Fibroblast of skin of scalp (primary cell): ENCODE data around the gene MOB1A. TPM values are rescaled to one million over a fixed set of nuclear protein-coding genes. Genes with fewer than 3 reads are reported as not detected.
"Not testable (repeated sequence)": the region's sequence is repeated elsewhere in the genome, so short reads cannot be mapped to it uniquely, and the experiment has no call there.

Experiments used
- DNase-seq: peaks from one replicate; pipeline ENCODE4 v3.0.0-alpha.2; 2013
- polyA plus RNA-seq, 2 experiments: library from polyadenylated mRNA; unstranded; fragments of 120-200 nt; gene quantifications; one replicate each; pipeline ENCODE4 v1.2.1, GENCODE V29; 2013; ENCODE audit not compliant: insufficient read length in 2 of 2

Gene MOB1A
- polyA plus RNA-seq (2013, experiment 1 of 2; ENCODE audit: insufficient read length), result 67.9 TPM
- polyA plus RNA-seq (2013, experiment 2 of 2; ENCODE audit: insufficient read length), result 75.6 TPM

DNA sequence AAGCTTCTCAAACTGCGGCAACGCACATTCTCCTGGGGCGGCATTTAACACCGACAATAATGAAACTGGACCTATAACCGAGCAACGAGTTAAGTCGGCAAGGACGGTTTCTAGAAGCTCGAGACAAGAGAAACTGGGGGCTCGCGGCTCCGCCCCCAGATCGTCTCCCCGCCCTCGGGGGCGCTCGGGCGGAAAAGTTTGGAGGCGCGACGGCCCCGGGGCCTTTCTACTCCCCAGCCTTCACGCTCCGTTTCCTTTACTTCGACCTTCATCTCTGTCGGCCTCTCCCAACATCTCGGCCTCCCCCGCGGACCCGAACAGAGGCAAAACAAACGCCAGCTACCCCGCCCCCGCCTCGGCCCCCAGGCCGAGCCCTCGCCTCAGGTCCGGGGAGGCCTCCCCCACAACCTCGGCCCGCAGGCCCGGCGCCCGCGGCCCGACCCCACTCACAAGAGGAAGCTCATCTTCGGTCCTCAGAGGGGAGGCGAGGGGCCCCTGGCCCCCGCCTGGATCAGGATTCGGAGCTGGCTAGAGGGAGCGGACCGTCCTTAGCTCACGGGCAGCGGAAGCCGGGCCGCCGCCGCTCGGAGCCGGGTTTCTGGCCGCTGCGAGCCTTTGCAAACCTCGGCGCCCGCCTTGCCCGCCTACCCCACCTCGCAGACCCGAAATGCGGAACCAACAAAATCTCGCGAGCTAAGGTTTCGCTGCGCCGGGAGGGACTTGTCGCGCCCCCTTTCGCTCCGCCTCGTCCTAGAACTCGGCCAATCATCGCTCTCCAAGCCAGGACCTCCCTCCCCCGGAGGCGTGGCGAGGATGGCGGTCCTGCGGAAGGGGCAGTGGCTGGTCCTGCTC is at the start of gene MOB1A:
Gene MOB1A, minus strand, starts transcription at position 669 of the 852 bp plus-strand sequence. Its CDS starts 205 bp downstream, at position 464.
- peak; percentile 99 for DNase-seq

DNA sequence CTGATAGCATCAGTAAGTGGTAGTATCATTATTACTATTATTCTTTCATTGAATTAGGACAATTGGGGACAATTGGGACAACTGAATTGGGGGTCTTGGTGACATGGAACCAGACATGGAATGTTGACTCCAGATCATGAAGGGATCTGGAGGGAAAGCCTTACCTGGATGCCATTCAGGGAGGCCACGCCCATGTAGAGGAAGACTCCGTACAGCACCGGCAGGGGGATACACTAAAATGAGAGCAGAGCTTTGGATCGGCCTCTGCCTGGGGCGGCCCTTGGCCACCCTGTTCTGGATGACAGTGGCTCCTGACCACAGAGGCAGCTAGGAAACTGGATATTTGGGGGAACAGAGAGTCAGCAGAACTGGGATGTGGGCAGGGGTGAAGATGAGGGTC is 49.0 kb upstream of the MOB1A start:
- no peak for DNase-seq

DNA sequence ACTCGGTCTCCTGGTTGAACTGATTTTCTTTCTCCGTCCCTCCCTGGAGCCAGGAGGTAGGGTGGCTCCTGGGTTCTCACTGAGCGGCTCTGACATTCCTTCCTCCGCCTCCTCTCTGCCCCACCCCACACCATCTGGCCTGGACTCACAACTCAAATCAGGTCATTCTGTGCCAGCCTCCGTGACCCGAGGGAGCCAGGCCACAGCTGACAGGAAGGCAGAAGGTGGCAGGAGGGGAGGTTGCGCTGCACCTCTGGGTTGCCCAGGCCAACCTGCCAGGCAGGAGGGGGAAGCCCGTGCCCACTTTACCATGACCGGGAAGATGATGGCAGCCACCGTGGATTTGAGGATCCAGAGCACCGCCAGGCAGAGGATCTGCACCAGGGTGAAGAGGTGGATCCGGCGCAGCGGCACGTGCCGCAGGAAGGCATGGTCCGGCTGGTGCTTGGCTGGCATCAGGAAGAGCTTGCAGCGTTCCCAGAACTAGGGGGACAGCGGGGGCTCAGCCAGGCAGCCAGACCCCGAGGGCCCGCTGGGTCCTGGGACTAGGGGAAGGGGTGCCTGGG is 48.1 kb upstream of the MOB1A start:
- DNase-seq, result no peak

DNA sequence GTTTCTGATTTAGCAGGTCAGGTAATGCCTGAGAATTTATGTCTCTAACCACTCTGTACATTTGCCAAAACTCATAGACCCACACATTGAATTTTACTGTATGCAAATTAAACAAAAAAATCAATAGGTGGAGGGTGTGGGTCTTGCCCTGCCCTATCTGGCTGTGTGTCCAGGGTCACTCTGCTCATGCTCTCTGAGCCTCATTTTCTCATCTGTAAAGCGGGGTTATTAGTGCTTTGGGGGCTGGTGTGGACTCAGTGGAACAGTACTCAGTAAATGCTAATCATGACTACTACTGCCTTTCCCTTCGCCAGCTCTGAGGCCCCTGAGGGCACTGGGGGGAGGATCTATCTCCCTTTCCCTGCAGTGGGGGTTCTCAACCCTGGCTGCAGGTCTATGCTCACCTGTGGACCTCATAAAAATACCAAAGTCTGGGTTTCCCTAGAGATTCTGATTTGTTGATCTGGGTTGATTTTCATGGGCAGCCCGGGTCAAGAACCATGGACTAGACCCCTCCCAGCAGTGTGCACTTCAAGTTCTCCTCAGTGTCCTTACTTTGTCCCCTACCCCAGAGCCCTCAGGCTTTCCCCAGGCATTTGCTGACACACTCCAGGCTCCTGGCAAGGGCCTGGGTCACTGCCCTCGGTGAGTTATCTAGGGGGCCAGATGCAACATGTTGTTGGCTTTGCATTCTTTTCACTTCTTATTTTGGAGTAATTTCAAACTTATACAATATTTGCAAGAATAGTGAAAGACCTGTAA is 47.2 kb upstream of the MOB1A start:
- no peak for DNase-seq

DNA sequence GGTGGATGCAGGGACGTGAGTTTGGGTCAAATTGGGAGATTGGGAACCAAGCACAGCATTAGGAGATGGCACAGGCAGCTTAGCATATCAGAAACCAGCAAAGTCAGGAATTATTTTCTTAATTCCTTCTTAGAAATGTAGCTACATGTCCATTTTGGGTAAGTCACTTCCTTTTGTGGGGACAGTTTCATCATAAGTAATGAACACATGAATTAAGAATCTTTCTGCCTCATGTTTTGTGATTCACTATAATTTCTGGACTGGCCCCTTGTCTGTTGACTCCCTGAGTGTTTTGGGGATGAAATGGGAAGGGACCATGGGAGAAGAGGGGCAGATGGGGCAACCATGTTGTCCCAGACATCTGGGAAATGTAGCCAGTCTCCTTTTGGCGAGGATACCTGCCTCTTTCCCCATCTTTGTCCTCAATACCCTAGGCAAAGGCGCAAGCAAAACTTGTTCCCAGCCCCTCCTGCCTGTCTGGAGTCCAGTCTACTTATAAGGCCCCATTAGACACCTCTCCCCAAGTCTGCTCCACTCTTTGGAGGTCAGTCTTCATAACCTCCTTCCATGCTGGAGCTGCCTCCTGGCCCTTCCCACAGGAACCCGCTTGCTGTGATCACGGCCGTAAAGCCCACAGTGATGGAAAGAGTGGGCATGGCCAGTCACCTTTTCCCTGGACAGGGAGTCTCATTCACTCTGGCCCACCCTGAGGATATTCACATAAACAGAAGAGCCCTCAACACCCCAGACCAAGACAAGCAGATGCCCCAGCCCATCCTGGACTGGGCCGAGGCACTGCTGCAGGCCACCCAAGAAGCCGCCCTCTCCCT is 45.5 kb upstream of the MOB1A start:
- DNase-seq, result peak; percentile 39

DNA sequence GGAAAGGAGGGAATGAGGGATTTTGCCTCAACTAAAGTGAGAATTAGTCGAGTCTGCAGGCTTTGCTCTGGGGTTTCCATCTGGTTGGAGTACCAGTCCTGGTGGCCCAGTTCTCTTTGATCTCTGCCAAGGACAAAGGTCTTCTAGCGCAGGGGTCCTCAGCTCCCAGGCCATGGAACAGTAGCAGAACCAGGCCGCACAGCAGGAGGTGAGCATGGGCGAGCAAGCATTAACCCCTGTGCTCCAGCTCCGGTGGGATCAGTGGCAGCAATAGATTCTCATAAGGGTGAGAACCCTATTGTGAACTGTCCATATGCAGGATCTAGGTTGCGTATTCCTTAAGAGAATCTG is 43.6 kb upstream of the MOB1A start:
- DNase-seq, result no peak

DNA sequence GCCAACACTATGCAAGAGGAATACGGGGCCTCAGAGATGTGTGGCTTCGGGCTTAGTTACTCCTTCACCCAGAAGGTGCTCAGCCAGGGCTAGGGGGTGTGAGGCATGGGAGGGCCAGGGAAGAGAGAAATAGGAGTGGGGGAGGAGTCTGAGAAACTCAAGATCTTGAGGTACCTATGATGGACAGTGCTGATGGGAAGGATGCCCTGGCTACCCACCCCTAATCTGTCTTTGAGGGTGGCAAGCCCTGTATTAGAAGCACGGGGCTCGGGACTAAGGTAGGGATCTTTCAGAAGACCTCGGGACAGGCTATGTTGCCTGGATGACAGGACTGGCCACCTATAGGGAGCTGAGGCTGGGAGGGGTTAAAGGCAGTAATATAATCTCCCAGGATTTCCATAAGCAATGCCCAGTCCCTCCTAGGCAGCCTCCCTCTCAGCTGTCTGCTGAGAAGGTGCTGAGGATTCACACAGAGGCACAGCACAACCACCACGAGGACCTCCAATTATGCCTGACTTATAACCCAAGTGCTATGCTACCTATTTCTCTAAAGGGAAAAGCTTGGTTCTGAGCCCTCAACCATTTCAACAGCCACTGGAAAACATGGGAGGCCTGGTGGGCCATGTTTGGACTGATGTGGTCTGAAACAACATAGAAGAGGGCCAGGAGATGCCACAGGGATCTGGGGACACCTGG is 43.1 kb upstream of the MOB1A start:
- DNase-seq, result peak; percentile 5

DNA sequence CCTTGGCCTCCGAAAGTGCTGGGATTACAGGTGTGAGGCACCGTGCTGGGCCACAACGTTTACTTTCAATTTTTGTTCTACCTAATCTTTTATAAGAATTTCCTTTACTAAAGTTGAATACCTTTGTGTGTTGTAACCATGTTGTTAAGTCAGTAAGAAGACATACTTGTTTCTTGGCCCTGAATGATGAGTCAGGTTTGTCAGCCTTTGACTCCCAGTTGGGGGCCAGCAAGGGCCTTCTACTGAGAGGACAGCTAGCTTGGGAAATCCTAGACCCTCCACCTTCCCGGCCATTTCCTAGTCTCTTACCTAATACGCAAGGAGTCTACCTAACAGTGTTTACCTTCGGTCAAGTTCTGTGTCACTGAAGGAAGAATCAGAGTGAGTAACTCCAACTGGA is 42.4 kb upstream of the MOB1A start:
- DNase-seq, result peak; percentile 12

DNA sequence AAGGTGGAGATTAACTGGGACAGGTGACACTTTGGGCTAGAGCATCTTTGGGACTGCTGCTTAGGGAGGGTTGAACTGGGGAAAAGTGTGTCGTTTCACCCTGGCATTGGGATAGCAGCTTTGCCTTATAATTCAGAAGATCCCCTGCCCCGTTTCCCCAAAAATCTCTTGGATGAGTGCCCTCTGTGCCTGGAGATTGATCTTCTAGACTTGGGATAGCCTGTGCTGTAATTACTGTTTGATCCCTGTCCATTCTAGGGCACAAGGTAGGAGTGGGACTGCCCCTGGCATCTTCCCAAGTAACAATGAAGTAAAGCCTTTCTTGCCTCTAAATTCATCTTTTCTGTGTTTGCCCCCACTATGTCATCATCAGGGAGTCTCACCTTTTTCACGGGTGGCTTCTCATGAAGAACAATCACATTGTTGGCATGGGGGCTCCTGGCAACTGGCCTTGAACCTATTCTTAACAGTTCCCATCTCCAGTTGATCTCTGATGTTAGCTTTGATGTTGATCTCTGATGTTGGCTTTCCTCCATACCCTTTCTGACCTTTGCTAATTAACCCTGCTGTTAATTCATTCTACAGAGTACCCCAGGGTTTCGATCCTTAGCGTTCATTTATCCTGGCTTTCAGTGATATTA is 41.3 kb upstream of the MOB1A start:
- no peak for DNase-seq

DNA sequence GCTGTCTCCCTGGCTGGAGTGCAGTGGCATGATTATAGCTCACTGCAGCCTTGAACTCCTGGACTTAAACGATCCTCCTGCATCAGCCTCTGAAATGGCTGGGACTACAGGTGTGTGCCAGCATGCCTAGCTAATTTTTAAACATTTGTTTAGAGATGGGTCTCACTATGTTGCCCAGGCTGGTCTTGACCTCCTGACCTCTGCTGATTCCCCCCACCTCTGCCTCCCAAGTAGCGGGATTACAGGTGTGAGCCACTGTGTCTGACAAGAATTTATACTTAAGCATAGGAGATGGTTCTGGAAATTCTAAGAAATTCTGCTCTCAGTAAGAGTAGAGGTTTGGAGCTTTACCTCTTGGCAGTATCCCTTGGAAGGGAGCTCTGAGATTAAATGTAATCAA is 38.0 kb upstream of the MOB1A start:
- DNase-seq, result no peak

DNA sequence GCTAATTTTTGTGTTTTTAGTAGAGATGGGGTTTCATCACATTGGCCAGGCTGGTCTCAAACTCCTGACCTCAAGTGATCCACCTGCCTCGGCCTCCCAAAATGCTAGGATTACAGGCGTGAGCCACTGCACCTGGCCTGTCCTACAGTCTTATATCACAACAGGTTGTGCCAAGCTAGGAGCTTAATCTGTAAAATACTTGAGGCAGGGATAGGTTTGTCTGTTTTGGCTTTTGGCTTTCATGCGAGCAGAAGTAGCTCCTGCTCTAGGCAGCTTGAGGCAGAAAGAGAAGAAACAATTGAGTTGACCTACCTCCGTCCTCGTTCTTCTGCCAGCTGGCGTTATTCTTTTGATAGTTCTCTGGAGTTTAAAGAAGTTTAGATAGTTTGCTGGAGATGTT is 37.1 kb upstream of the MOB1A start:
- not testable (repeated sequence) for DNase-seq

DNA sequence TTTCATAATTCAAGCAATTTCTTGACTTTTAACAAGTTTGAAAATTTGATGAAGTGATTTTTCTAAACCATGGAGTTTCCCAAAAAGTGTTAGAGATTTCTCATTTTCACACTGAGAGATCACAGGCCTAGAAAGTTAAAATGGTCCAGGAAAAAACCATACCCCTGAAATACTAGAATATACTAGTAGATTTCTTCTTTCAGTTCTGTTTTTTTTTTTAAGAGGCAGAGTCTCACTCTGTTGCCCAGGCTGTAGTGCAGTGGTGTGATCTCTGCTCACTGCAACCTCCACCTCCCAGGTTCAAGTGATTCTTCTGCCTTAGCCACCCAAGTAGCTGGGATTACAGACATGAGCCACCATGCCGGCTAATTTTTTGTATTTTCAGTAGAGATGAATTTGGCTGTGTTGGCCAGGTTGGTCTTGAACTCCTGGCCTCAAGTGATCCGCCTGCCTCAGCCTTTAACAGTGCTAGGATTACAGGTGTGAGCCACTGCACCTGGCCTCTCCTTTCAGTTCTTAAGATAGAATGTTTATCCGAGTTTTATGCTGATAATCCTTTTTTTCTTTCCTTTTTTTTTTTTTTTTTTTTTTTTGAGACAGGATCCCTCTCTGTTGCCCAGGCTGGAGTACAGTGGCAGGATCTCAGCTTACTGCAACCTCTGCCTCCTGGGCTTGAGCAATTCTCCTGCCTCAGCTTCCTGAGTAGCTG is 34.2 kb upstream of the MOB1A start:
- no peak for DNase-seq

DNA sequence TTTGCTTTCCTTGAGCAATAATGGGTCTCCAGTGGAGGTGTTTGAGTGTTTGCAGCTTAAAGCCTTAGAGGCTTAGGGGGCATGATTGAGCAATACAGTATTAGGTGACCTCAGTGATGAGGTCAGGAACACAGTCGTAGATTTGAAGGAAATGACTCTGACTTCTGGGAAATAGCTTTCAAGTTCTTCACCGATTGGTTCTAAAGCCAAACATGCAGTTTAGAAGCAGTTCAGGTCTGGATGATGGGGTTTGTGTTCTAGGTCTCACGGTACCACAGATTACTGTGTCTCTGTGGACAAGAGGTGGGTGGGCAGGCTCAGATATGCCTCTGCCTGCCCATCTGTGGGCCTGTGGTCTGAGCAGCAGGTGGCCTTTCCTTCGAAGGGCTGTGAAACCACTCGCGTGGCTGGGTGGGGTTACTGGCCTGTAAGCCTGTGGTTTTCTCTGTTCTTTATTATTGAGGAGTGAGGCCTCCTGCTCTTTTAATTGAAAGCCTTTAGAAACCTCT is 27.6 kb upstream of the MOB1A start:
- DNase-seq, result peak; percentile 25

DNA sequence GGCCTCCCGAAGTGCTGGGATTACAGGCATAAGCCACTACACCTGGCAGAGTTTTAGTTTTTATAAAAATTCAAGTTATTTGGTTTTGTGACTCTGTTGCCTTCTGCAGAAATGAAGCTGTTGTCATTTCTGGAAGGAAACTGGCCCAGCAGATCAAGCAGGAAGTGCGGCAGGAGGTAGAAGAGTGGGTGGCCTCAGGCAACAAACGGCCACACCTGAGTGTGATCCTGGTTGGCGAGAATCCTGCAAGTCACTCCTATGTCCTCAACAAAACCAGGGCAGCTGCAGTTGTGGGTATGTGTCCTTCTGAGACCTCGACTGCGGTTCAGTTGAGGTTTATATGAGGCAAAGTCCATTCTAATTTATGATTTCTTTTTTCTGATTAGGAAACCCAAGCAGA is 26.9 kb upstream of the MOB1A start:
- no peak for DNase-seq

DNA sequence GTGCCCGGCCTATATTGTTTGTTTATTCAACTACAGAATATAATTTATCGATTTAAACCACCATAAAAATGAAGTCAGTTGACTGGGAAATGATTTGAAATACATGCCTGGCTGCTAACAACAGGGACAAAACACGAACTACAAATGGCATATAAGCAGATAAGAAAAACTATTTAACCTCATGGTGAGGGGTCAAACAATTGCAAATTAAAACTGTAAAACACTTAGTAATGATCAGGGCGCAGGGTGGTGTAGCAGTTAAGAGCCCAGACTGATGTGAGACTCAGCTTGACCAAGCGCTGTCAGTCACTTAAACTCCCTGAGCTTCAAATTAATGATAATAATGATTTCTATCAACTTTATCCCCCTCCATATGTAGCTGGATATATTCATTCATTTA is 26.4 kb upstream of the MOB1A start:
- no peak for DNase-seq

DNA sequence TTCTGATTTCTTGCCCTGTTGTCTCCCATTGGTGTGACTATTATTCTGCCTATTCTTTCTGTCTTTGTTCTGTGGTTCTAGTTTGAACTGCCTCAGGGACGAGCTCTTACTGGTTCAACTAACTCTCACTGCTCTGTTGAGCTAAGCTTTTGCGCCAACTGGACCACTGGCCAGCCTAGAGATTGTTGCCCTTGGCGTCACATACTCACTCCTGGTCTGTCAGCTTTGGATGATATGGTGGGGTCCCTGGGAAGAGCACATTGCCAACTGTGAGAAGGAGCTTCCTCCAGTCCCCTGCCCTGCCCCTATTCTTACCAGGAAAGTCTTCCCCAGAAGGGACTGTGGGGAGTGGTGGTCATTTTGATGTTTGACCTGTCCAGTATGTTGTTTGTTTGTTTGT is 25.8 kb upstream of the MOB1A start:
- DNase-seq, result no peak

DNA sequence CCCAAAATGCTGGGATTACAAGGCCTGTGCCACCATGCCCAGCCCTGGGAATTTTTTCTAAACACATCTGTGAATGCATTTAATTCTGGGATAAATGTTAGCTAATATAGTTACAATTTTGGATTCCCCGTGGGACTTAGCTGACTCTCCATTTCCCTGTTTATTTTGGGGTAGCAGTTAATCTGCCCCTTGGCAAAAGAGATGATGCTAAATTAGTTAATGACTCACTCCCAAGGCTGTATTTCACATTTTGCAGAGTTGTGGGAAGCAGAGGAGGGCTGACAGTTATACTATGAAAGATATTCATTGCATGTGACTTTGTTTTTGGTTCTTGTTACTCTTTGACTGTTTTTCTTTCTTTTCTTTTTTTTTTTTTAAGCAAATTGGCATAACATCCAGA is 22.9 kb upstream of the MOB1A start:
- peak; percentile 81 for DNase-seq

DNA sequence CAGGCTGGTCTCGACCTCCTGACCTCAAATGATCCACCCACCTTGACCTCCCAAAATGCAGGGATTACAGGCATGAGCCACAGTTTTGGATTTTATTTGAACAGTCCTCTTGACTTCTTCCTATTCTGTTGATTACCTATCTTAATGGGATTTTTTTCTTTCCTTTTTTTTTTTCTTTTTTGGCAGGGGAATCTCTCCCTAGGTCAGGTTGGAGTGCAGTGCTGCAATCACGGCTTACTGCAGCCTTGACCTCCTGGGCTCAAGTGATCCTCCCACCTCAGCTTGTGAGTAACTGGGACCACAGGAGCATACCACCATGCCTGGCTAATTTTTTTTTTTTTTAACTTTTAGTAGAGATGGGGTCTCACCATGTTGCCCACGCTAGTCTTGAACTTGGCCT is 22.5 kb upstream of the MOB1A start:
- DNase-seq, result no peak

DNA sequence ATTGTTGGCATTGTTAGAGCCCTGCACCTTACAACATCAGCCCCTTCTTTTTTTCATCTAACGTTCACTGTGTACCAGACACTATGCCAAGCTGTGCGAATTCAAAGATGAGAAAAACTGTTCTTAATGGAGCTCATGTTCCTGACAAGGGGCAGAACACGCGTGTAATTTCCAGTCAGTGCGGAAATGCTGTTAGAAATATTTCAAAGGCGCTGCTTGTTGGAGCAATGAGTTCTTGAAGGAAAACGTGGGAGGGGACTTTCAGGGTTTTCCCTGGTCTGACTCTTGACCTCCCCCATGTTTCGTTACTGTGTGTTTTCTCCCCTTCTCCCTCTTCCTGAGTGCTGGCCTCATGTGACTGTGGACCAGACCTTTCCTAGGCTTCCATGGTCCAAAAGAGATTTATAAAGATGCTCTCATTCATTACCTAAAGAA is 21.2 kb upstream of the MOB1A start:
- DNase-seq, result peak; percentile 19

DNA sequence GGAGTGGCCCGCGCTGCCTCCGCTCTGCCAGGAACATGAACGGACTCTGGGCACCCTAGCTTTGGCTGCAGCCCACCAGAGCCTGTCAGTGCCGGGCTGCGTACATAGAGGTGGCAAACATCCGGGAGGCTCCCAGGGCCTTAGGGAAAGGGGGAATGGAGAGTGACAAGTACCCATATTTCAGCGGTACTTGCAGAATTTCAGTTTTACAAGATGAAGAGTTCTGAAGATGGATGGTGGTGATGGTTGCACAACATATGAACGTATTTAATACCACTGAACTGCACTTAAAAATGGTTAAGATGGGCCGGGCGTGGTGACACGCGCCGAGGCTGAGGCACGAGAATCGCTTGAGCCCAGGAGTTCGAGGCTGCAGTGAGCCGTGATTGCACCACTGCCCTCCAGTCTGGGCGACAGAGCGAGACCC is 20.6 kb upstream of the MOB1A start:
- no peak for DNase-seq
